Measurements from ENCODE around the gene BCR. TPM values are rescaled to one million over a fixed set of nuclear protein-coding genes. Genes with fewer than 3 reads are reported as not detected.
"Not testable (repeated sequence)": the region's sequence is repeated elsewhere in the genome, so short reads cannot be mapped to it uniquely, and the experiment has no call there.

Gene BCR
- total and polyA plus RNA-seq, 2 of the 8 experiments (the other 6 are each of a cell fraction or from before 2014, with no cell fraction given), result 66.7 to 130 TPM

GRCh38 chr22:23337672-23338071, 157.4 kb downstream of the BCR start:
- FAIRE-seq; H3K23ac ChIP-seq (ENCODE audit: insufficient read length); H2BK12ac ChIP-seq (ENCODE audit: low read depth, low read length); H3K79me1 ChIP-seq (ENCODE audit: low read depth, low read length); H4K5ac ChIP-seq (ENCODE audit: insufficient read length, low read depth, low read length); H3K27ac ChIP-seq (ENCODE audit: low read depth, low read length); H3K14ac ChIP-seq (ENCODE audit: insufficient read length); H3K36me3 ChIP-seq (ENCODE audit: control insufficient read depth in 2 of 4, insufficient read depth in 4 of 4, low read length in 3 of 4); H2AFZ ChIP-seq (ENCODE audit: low read length); H3K4ac ChIP-seq (replicated peaks; ENCODE audit: insufficient read length, low read depth, low read length); H3K9me3 ChIP-seq (ENCODE audit: insufficient read depth in 2 of 2, low read depth in 1 of 2, low read length in 1 of 2); H3K56ac ChIP-seq (replicated peaks; ENCODE audit: insufficient read length, low read depth, low read length); H4K20me1 ChIP-seq (replicated peaks in 1 of 2; ENCODE audit: control insufficient read depth in 1 of 2, insufficient read depth in 2 of 2, low read length in 2 of 2); H3K9ac ChIP-seq (replicated peaks in 1 of 4; ENCODE audit: extremely low read depth in 1 of 4, low read depth in 3 of 4, low read length in 3 of 4); H3K4me1 ChIP-seq (replicated peaks in 1 of 4; ENCODE audit: control insufficient read depth in 3 of 4, insufficient read depth in 4 of 4, low read length in 3 of 4); H2BK120ac ChIP-seq (replicated peaks; ENCODE audit: low read depth, low read length); H2AK5ac ChIP-seq (ENCODE audit: low read depth, low read length); H2BK5ac ChIP-seq (ENCODE audit: low read depth, low read length); H3K18ac ChIP-seq (ENCODE audit: extremely low read depth, low read length); H3K4me3 ChIP-seq (ENCODE audit: extremely low read depth in 1 of 4, insufficient read depth in 2 of 4, low read depth in 3 of 4, low read length in 4 of 4); CTCF ChIA-PET (ENCODE audit: partially characterized antibody); H4K91ac ChIP-seq (replicated peaks; ENCODE audit: insufficient read length, low read length); H2BK20ac ChIP-seq (ENCODE audit: low read length); H4K8ac ChIP-seq (ENCODE audit: extremely low read depth, insufficient read depth, low read length); H3K27me3 ChIP-seq (replicated peaks in 1 of 4; ENCODE audit: control insufficient read depth in 3 of 4, extremely low read depth in 1 of 4, insufficient read depth in 3 of 4, low read length in 3 of 4); H3K79me2 ChIP-seq (ENCODE audit: control insufficient read depth in 1 of 2, insufficient read depth in 2 of 2, low read length in 2 of 2); POLR2A ChIA-PET (ENCODE audit: partially characterized antibody); DNase-seq (ENCODE audit: low read depth in 1 of 2, low spot score in 2 of 2); H3K23me2 ChIP-seq (ENCODE audit: low read depth, low read length); H2BK15ac ChIP-seq (ENCODE audit: low read length); H3K4me2 ChIP-seq (ENCODE audit: insufficient read depth in 1 of 2, low read depth in 2 of 2, low read length in 2 of 2): not testable (repeated sequence)
- 84% methylated on average over 3 of the region's 9 CpGs; no CpG with 5 or more reads in 1 of the 2 experiments for WGBS, 2 experiments (ENCODE audit: extremely low coverage in 1 of 2, insufficient coverage in 1 of 2, insufficient read length in 1 of 2, insufficient replicate concordance in 2 of 2, low coverage in 1 of 2, low lambda C conversion rate in 2 of 2, missing lambda C conversion rate in 1 of 2)

GRCh38 chr22:23341942-23342695, 161.8 kb downstream of the BCR start:
- H4K20me1 ChIP-seq (replicated peaks in 1 of 2; ENCODE audit: control insufficient read depth in 1 of 2, insufficient read depth in 2 of 2, low read length in 2 of 2); H2AFZ ChIP-seq (ENCODE audit: low read length); H2BK20ac ChIP-seq (ENCODE audit: low read length); H4K91ac ChIP-seq (replicated peaks; ENCODE audit: insufficient read length, low read length); H2BK120ac ChIP-seq (replicated peaks; ENCODE audit: low read depth, low read length); POLR2A ChIA-PET (ENCODE audit: partially characterized antibody); H2BK15ac ChIP-seq (ENCODE audit: low read length); H3K4me2 ChIP-seq (ENCODE audit: insufficient read depth in 1 of 2, low read depth in 2 of 2, low read length in 2 of 2); FAIRE-seq; H4K8ac ChIP-seq (ENCODE audit: extremely low read depth, insufficient read depth, low read length); H3K18ac ChIP-seq (ENCODE audit: extremely low read depth, low read length); H3K36me3 ChIP-seq (ENCODE audit: control insufficient read depth in 2 of 4, insufficient read depth in 4 of 4, low read length in 3 of 4); H3K56ac ChIP-seq (replicated peaks; ENCODE audit: insufficient read length, low read depth, low read length); H3K23ac ChIP-seq (ENCODE audit: insufficient read length); H3K27ac ChIP-seq (ENCODE audit: low read depth, low read length); H3K9me3 ChIP-seq (ENCODE audit: insufficient read depth in 2 of 2, low read depth in 1 of 2, low read length in 1 of 2); H2BK5ac ChIP-seq (ENCODE audit: low read depth, low read length); H3K4ac ChIP-seq (replicated peaks; ENCODE audit: insufficient read length, low read depth, low read length); CTCF ChIA-PET (ENCODE audit: partially characterized antibody); H2AK5ac ChIP-seq (ENCODE audit: low read depth, low read length); H3K4me1 ChIP-seq (replicated peaks in 1 of 4; ENCODE audit: control insufficient read depth in 3 of 4, insufficient read depth in 4 of 4, low read length in 3 of 4); H3K79me1 ChIP-seq (ENCODE audit: low read depth, low read length); DNase-seq (ENCODE audit: low read depth in 1 of 2, low spot score in 2 of 2); H3K27me3 ChIP-seq (replicated peaks in 1 of 4; ENCODE audit: control insufficient read depth in 3 of 4, extremely low read depth in 1 of 4, insufficient read depth in 3 of 4, low read length in 3 of 4); H3K9ac ChIP-seq (replicated peaks in 1 of 4; ENCODE audit: extremely low read depth in 1 of 4, low read depth in 3 of 4, low read length in 3 of 4); H4K5ac ChIP-seq (ENCODE audit: insufficient read length, low read depth, low read length); H3K23me2 ChIP-seq (ENCODE audit: low read depth, low read length); H3K14ac ChIP-seq (ENCODE audit: insufficient read length); H2BK12ac ChIP-seq (ENCODE audit: low read depth, low read length); H3K4me3 ChIP-seq (ENCODE audit: extremely low read depth in 1 of 4, insufficient read depth in 2 of 4, low read depth in 3 of 4, low read length in 4 of 4); H3K79me2 ChIP-seq (ENCODE audit: control insufficient read depth in 1 of 2, insufficient read depth in 2 of 2, low read length in 2 of 2): not testable (repeated sequence)
- 87% methylated on average over 9 of the region's 10 CpGs; no CpG with 5 or more reads in 1 of the 2 experiments for WGBS, 2 experiments (ENCODE audit: extremely low coverage in 1 of 2, insufficient coverage in 1 of 2, insufficient read length in 1 of 2, insufficient replicate concordance in 2 of 2, low coverage in 1 of 2, low lambda C conversion rate in 2 of 2, missing lambda C conversion rate in 1 of 2)

Data from H1 (cell line).